Measurements from ENCODE around the gene AGAP2.

GRCh38 chr12:57724003-57724935 is 14.3 kb downstream of the AGAP2 start:
- TF ChIP-seq CTCF (IDR thresholded peaks at IDR 0.05) (no peak), EZH2phosphoT487 (IDR thresholded peaks at IDR 0.05) (no peak), EZH2 (IDR thresholded peaks at IDR 0.05) (no peak)

All from neural progenitor cell (in vitro differentiated cells).